ENCODE results near the gene HPCAL1.

The HPCAL1 gene

GRCh38 chr2:10447895-10448575 is 145.3 kb downstream of the HPCAL1 start, which contains the start of gene ODC1:
Gene ODC1 (minus strand): TSS chr2:10448327. CDS start chr2:10445032, 3,295 bp downstream.
- H3K4me3 ChIP-seq (ENCODE audit: low read length), result peak within 1 kb of the TSS; percentile 80
- DNase-seq (ENCODE audit: low read depth), result peak; percentile 92
- TF ChIP-seq CTCF (conservative IDR thresholded peaks at IDR 0.05; ENCODE audit: low read length), result no peak

- TF ChIP-seq CTCF (conservative IDR thresholded peaks at IDR 0.05; ENCODE audit: low read length), result peak; percentile 24
- peak; percentile 25 for DNase-seq (ENCODE audit: low read depth)
- H3K4me3 ChIP-seq (ENCODE audit: low read length), result peak overlapping the region; percentile 80
Observed at GRCh38 chr2:10448576-10449485, 146.1 kb downstream of the HPCAL1 start.

GRCh38 chr2:10449486-10449831 is 146.8 kb downstream of the HPCAL1 start:
- no peak for DNase-seq (ENCODE audit: low read depth)
- TF ChIP-seq CTCF (conservative IDR thresholded peaks at IDR 0.05; ENCODE audit: low read length), result no peak
- H3K4me3 ChIP-seq (ENCODE audit: low read length), result peak overlapping the region; percentile 80

- TF ChIP-seq CTCF (conservative IDR thresholded peaks at IDR 0.05; ENCODE audit: low read length), result no peak
- H3K4me3 ChIP-seq (ENCODE audit: low read length), result peak overlapping the region; percentile 1; the same call in 1 of the 2 replicates
- no peak for DNase-seq (ENCODE audit: low read depth)
Observed at GRCh38 chr2:10449838-10450691, 147.4 kb downstream of the HPCAL1 start.

GRCh38 chr2:10451819-10452218 is 149.1 kb downstream of the HPCAL1 start:
- no peak overlapping the region for H3K4me3 ChIP-seq (ENCODE audit: low read length)
- DNase-seq (ENCODE audit: low read depth), result no peak
- TF ChIP-seq CTCF (conservative IDR thresholded peaks at IDR 0.05; ENCODE audit: low read length), result no peak

- TF ChIP-seq CTCF (conservative IDR thresholded peaks at IDR 0.05; ENCODE audit: low read length), result no peak
- no peak overlapping the region for H3K4me3 ChIP-seq (ENCODE audit: low read length)
- DNase-seq (ENCODE audit: low read depth), result peak; percentile 78
Observed at GRCh38 chr2:10452312-10452711, 149.6 kb downstream of the HPCAL1 start.

All from AG10803 (cell line).